Activated CD4-positive, CD25-positive, alpha-beta regulatory T cell (primary cell): ENCODE data around the gene YDJC.

Experiments
- DNase-seq, 4 experiments: peaks; one replicate each; lab custom pipeline; 2025; lab: John Stamatoyannopoulos, UW

YDJC gene

GRCh38 chr22:21579474-21579851 lies 50.4 kb downstream of the YDJC start:
- no peak for DNase-seq
